ENCODE results near the gene DMD.
A peak's percentile ranks its signal among the peaks of the same experiment; 100 is the strongest.
"Not testable (repeated sequence)": the region's sequence is repeated elsewhere in the genome, so short reads cannot be mapped to it uniquely, and the experiment has no call there.

The DMD gene

GRCh38 chrX:31483336-31483735, 1728.0 kb downstream of the DMD start:
- no peak for DNase-seq
- in situ Hi-C loops (cut with MboI; ENCODE audit: low pct_unique_long_range_greater_than_20kb, low sequenced_read_pairs) = no loop called here

GRCh38 chrX:31480696-31481095, 1730.7 kb downstream of the DMD start:
- in situ Hi-C loops (cut with MboI; ENCODE audit: low pct_unique_long_range_greater_than_20kb, low sequenced_read_pairs) = no loop called here
- no peak for DNase-seq

- in situ Hi-C loops (cut with MboI; ENCODE audit: low pct_unique_long_range_greater_than_20kb, low sequenced_read_pairs) = no loop called here
- DNase-seq = no peak
These were observed 1740.1 kb downstream of the DMD start for GRCh38 chrX:31471229-31471628.

GRCh38 chrX:31470753-31471152, 1740.6 kb downstream of the DMD start:
- in situ Hi-C loops (cut with MboI; ENCODE audit: low pct_unique_long_range_greater_than_20kb, low sequenced_read_pairs); DNase-seq: not testable (repeated sequence)

GRCh38 chrX:31464306-31464915, 1746.9 kb downstream of the DMD start:
- peak; percentile 6 for DNase-seq
- in situ Hi-C loops (cut with MboI; ENCODE audit: low pct_unique_long_range_greater_than_20kb, low sequenced_read_pairs) = no loop called here

- DNase-seq = no peak
- in situ Hi-C loops (cut with MboI; ENCODE audit: low pct_unique_long_range_greater_than_20kb, low sequenced_read_pairs) = no loop called here
These were observed 1750.1 kb downstream of the DMD start for GRCh38 chrX:31461266-31461665.

GRCh38 chrX:31459361-31459760, 1752.0 kb downstream of the DMD start:
- in situ Hi-C loops (cut with MboI; ENCODE audit: low pct_unique_long_range_greater_than_20kb, low sequenced_read_pairs) = no loop called here
- no peak for DNase-seq

- no peak for DNase-seq
- in situ Hi-C loops (cut with MboI; ENCODE audit: low pct_unique_long_range_greater_than_20kb, low sequenced_read_pairs) = loop anchor here (25.0 kb wide), 1 partner anchor 413 kb away; no protein-coding TSS in a partner anchor
These were observed 1761.4 kb downstream of the DMD start for GRCh38 chrX:31449965-31450364.

- in situ Hi-C loops (cut with MboI; ENCODE audit: low pct_unique_long_range_greater_than_20kb, low sequenced_read_pairs) = loop anchor here (25.0 kb wide), 1 partner anchor 412 kb away; no protein-coding TSS in a partner anchor
- no peak for DNase-seq
These were observed 1762.3 kb downstream of the DMD start for GRCh38 chrX:31449081-31449480.

- in situ Hi-C loops (cut with MboI; ENCODE audit: low pct_unique_long_range_greater_than_20kb, low sequenced_read_pairs) = loop anchor here (25.0 kb wide), 1 partner anchor 408 kb away; no protein-coding TSS in a partner anchor
- no peak for DNase-seq
These were observed 1765.8 kb downstream of the DMD start for GRCh38 chrX:31445542-31445941.

GRCh38 chrX:31443654-31444053, 1767.7 kb downstream of the DMD start:
- no peak for DNase-seq
- in situ Hi-C loops (cut with MboI; ENCODE audit: low pct_unique_long_range_greater_than_20kb, low sequenced_read_pairs) = loop anchor here (25.0 kb wide), 1 partner anchor 406 kb away; no protein-coding TSS in a partner anchor

- in situ Hi-C loops (cut with MboI; ENCODE audit: low pct_unique_long_range_greater_than_20kb, low sequenced_read_pairs) = loop anchor here (25.0 kb wide), 1 partner anchor 403 kb away; no protein-coding TSS in a partner anchor
These were observed 1770.8 kb downstream of the DMD start for GRCh38 chrX:31440546-31440945.

GRCh38 chrX:31436424-31436823, 1774.9 kb downstream of the DMD start:
- in situ Hi-C loops (cut with MboI; ENCODE audit: low pct_unique_long_range_greater_than_20kb, low sequenced_read_pairs) = loop anchor here (25.0 kb wide), 1 partner anchor 399 kb away; no protein-coding TSS in a partner anchor
- no peak for DNase-seq

More at GRCh38 chrX:31440546-31440945, 1770.8 kb downstream of the DMD start:
- DNase-seq = no peak

- no peak for DNase-seq
These were observed 1775.8 kb downstream of the DMD start for GRCh38 chrX:31435592-31435991.

GRCh38 chrX:31433856-31434255, 1777.5 kb downstream of the DMD start:
- in situ Hi-C loops (cut with MboI; ENCODE audit: low pct_unique_long_range_greater_than_20kb, low sequenced_read_pairs) = loop anchor here (25.0 kb wide), 1 partner anchor 397 kb away; no protein-coding TSS in a partner anchor
- DNase-seq = no peak

More at GRCh38 chrX:31435592-31435991, 1775.8 kb downstream of the DMD start:
- in situ Hi-C loops (cut with MboI; ENCODE audit: low pct_unique_long_range_greater_than_20kb, low sequenced_read_pairs) = loop anchor here (25.0 kb wide), 1 partner anchor 398 kb away; no protein-coding TSS in a partner anchor

- no peak for DNase-seq
- in situ Hi-C loops (cut with MboI; ENCODE audit: low pct_unique_long_range_greater_than_20kb, low sequenced_read_pairs) = loop anchor here (25.0 kb wide), 1 partner anchor 393 kb away; no protein-coding TSS in a partner anchor
These were observed 1781.4 kb downstream of the DMD start for GRCh38 chrX:31429915-31430314.

GRCh38 chrX:31423609-31424189, 1787.7 kb downstream of the DMD start:
- in situ Hi-C loops (cut with MboI; ENCODE audit: low pct_unique_long_range_greater_than_20kb, low sequenced_read_pairs) = no loop called here
- peak; percentile 58 for DNase-seq

GRCh38 chrX:31421441-31421840, 1789.9 kb downstream of the DMD start:
- in situ Hi-C loops (cut with MboI; ENCODE audit: low pct_unique_long_range_greater_than_20kb, low sequenced_read_pairs) = no loop called here
- no peak for DNase-seq

- in situ Hi-C loops (cut with MboI; ENCODE audit: low pct_unique_long_range_greater_than_20kb, low sequenced_read_pairs) = no loop called here
- DNase-seq = no peak
These were observed 1790.6 kb downstream of the DMD start for GRCh38 chrX:31420711-31421151.

GRCh38 chrX:31420302-31420701, 1791.0 kb downstream of the DMD start:
- in situ Hi-C loops (cut with MboI; ENCODE audit: low pct_unique_long_range_greater_than_20kb, low sequenced_read_pairs) = no loop called here
- DNase-seq = no peak

All from KBM-7 (cell line).